Panc1 (cell line): Measurements from ENCODE around the gene FNIP2.

Experiments used
- POLR2AphosphoS5 ChIP-seq: IDR thresholded peaks from 2 replicates; pipeline ENCODE4 v1.6.1; 2012; ENCODE audit warnings: mild to moderate bottlenecking, low read depth, low read length, moderate library complexity
- TF ChIP-seq, protein P1 (sequence below): fragments of 450-650 bp; IDR thresholded peaks from 2 replicates; pipeline ENCODE4 v1.5.1; 2017; ENCODE audit warnings: mild to moderate bottlenecking

DNA sequence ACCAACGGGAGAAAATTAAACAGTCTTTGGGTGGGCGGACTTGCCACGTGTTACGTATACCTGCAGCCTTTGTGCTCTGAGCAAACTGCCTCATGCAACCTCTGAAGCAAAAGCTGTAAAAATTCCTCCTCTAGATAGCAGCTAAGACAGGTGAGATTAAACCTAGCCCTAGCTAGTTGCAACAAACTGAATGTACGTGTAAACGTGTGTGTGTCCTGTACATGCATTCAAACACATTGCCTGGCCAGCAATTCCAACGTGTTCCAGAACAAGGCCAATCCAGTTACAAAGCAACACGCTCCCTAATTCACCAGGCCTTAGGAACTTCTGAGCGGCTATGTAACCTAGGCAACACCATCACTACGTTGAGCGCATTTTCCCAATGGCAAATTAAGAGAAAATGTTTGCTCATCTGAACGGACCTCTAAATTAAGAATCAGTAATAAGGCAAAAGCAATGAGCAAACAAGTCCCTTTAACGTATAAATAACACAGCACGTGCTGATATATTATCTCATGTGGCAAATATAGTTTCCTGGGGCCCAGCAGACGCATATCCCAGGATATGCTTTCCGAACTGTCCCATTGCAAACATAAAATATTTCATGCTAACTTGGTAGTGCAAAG is 46.4 kb upstream of the FNIP2 start:
- TF ChIP-seq, protein P1, sequence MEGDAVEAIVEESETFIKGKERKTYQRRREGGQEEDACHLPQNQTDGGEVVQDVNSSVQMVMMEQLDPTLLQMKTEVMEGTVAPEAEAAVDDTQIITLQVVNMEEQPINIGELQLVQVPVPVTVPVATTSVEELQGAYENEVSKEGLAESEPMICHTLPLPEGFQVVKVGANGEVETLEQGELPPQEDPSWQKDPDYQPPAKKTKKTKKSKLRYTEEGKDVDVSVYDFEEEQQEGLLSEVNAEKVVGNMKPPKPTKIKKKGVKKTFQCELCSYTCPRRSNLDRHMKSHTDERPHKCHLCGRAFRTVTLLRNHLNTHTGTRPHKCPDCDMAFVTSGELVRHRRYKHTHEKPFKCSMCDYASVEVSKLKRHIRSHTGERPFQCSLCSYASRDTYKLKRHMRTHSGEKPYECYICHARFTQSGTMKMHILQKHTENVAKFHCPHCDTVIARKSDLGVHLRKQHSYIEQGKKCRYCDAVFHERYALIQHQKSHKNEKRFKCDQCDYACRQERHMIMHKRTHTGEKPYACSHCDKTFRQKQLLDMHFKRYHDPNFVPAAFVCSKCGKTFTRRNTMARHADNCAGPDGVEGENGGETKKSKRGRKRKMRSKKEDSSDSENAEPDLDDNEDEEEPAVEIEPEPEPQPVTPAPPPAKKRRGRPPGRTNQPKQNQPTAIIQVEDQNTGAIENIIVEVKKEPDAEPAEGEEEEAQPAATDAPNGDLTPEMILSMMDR, result no peak
- no peak for TF ChIP-seq POLR2AphosphoS5
